GM12878 (cell line): ENCODE data around the gene UNC13A. TPM values are rescaled to one million over a fixed set of nuclear protein-coding genes. Genes with fewer than 3 reads are reported as not detected.

ENCODE experiments used
- ATAC-seq: fragments of 200-7000 bp; cut with Tn5 transposase; 3 replicates; pipeline ENCODE4 v1.9.1; 2020; ENCODE audit warnings: mild to moderate bottlenecking, moderate library complexity
- BruUV-seq: library from RNA; stranded (reverse); fragments of 400-500 nt; replicated peaks from 2 replicates; lab custom pipeline; 2021; lab: Mats Ljungman, UMichigan
- CTCF ChIA-PET: fragments of 300-600 bp; sonication (Branson Sonifier 250); formaldehyde crosslinking; extraction: SDS; loops from one replicate; lab custom pipeline; 2021; ENCODE audit warnings: inconsistent platforms; lab: Yijun Ruan, JAX
- POLR2A ChIA-PET: fragments of 350-600 bp; formaldehyde crosslinking; extraction: SDS; loops from one replicate; lab custom pipeline; 2021; ENCODE audit warnings: inconsistent platforms; lab: Charles Lee
- RAD21 ChIA-PET: fragments of 300-600 bp; sonication (Branson Sonifier 250); formaldehyde crosslinking; loops from one replicate; lab custom pipeline; 2023; ENCODE audit warnings: antibody characterized with exemption; ENCODE audit not compliant: unreplicated experiment; lab: Charles Lee
- SMC1A ChIA-PET: fragments of 300-600 bp; sonication (Branson Sonifier 250); formaldehyde crosslinking; loops from one replicate; lab custom pipeline; 2023; ENCODE audit not compliant: unreplicated experiment, uncharacterized antibody; lab: Charles Lee
- DNase-seq: peaks from one replicate; pipeline ENCODE4 v3.0.0-alpha.2; 2011; ENCODE audit warnings: low read depth, low spot score
- FAIRE-seq: peaks from 3 replicates; lab custom pipeline; 2011; peaks lifted over from hg19 to GRCh38; lab: Jason Lieb, UNC
- H2AFZ ChIP-seq: 2 replicates; pipeline ENCODE4 v1.6.0; 2011; ENCODE audit warnings: low read depth, low read length, control low read depth; ENCODE audit not compliant: control insufficient read depth
- H3K27ac ChIP-seq: 2 replicates; pipeline ENCODE4 v1.5.1; 2011; ENCODE audit warnings: control low read depth; ENCODE audit not compliant: control insufficient read depth, insufficient read depth
- H3K27me3 ChIP-seq, 2 experiments: replicated peaks in 1 of 2; 2 replicates each; pipeline versions ENCODE4 v1.6.0 to v1.6.1; 2011; ENCODE audit warnings: low read length in 1 of 2; ENCODE audit not compliant: control insufficient read depth in 2 of 2, insufficient read depth in 2 of 2
- H3K36me3 ChIP-seq, 2 experiments: 2 replicates each; pipeline ENCODE4 v1.5.1; 2011; ENCODE audit warnings: low read length in 1 of 2; ENCODE audit not compliant: control insufficient read depth in 2 of 2, insufficient read depth in 2 of 2
- H3K4me1 ChIP-seq: 2 replicates; pipeline ENCODE4 v1.6.1; 2011; ENCODE audit warnings: mild to moderate bottlenecking, low read length, moderate library complexity, mixed read lengths; ENCODE audit not compliant: control insufficient read depth, insufficient read depth
- H3K4me2 ChIP-seq: 2 replicates; pipeline ENCODE4 v1.6.0; 2011; ENCODE audit warnings: control low read depth; ENCODE audit not compliant: control insufficient read depth, insufficient read depth
- H3K4me3 ChIP-seq: fragments of 200-600 bp; sonication (generic); 2 replicates; pipeline ENCODE4 v1.5.1; 2016
- H3K79me2 ChIP-seq: 2 replicates; pipeline ENCODE4 v1.6.0; 2011; ENCODE audit warnings: low read length; ENCODE audit not compliant: control insufficient read depth, insufficient read depth
- H3K9ac ChIP-seq: 2 replicates; pipeline ENCODE4 v1.8.0; 2011; ENCODE audit warnings: low read length, control low read depth, mixed read lengths; ENCODE audit not compliant: control insufficient read depth, insufficient read depth
- H3K9me3 ChIP-seq: replicated peaks from 3 replicates; pipeline ENCODE4 v1.5.1; 2011; ENCODE audit warnings: mild to moderate bottlenecking, low read length; ENCODE audit not compliant: control insufficient read depth, insufficient read depth
- H4K20me1 ChIP-seq: 2 replicates; pipeline ENCODE4 v1.6.0; 2011; ENCODE audit not compliant: control insufficient read depth, insufficient read depth
- CEBPB ChIP-seq, 2 experiments: fragments of 150-350 bp in 1 of 2; IDR thresholded peaks; 2 replicates each; pipeline ENCODE4 v1.6.1; 2012 to 2014; ENCODE audit warnings: low read depth in 2 of 2, low read length in 2 of 2, borderline replicate concordance in 1 of 2, inconsistent platforms in 1 of 2
- ELK1 ChIP-seq: IDR thresholded peaks from 2 replicates; pipeline ENCODE4 v1.6.1; 2012; ENCODE audit warnings: low read depth, low read length, improper control_type of control experiment
- MEF2B ChIP-seq: fragments of 450-650 bp; IDR thresholded peaks from 2 replicates; pipeline ENCODE4 v1.6.1; 2018; ENCODE audit warnings: mild to moderate bottlenecking, moderate library complexity; ENCODE audit not compliant: partially characterized antibody, poor library complexity, severe bottlenecking
- NFIC ChIP-seq: IDR thresholded peaks from 2 replicates; pipeline ENCODE4 v1.6.1; 2012; ENCODE audit warnings: low read depth, mild to moderate bottlenecking, inconsistent platforms, low read length, moderate library complexity
- NR2C1 ChIP-seq: fragments of 450-650 bp; IDR thresholded peaks from 2 replicates; pipeline ENCODE4 v1.6.1; 2017; ENCODE audit warnings: antibody characterized with exemption, mild to moderate bottlenecking, moderate library complexity
- PAX5 ChIP-seq: IDR thresholded peaks from 2 replicates; pipeline ENCODE4 v1.6.1; 2011; ENCODE audit warnings: low read depth, low read length, borderline replicate concordance
- RB1 ChIP-seq: fragments of 450-650 bp; formaldehyde crosslinking; IDR thresholded peaks from 2 replicates; pipeline ENCODE4 v1.6.1; 2017; ENCODE audit warnings: mild to moderate bottlenecking, borderline replicate concordance
- SMC3 ChIP-seq: IDR thresholded peaks from 2 replicates; pipeline ENCODE4 v1.6.1; 2011; ENCODE audit warnings: low read length, improper control_type of control experiment, borderline replicate concordance
- WRNIP1 ChIP-seq: IDR thresholded peaks from 2 replicates; pipeline ENCODE4 v1.6.1; 2011; ENCODE audit warnings: low read depth, low read length, improper control_type of control experiment, borderline replicate concordance
- ZNF217 ChIP-seq: fragments of 450-650 bp; IDR thresholded peaks from 2 replicates; pipeline ENCODE4 v1.6.1; 2017; ENCODE audit warnings: antibody characterized with exemption, mild to moderate bottlenecking
- ZNF274 ChIP-seq: IDR thresholded peaks from one replicate; pipeline ENCODE4 v1.8.0; 2011; ENCODE audit not compliant: insufficient read length, insufficient read depth
- ZNF687 ChIP-seq: fragments of 450-650 bp; IDR thresholded peaks from 2 replicates; pipeline ENCODE4 v1.6.1; 2017; ENCODE audit warnings: mild to moderate bottlenecking, moderate library complexity
- ZSCAN29 ChIP-seq: fragments of 450-650 bp; IDR thresholded peaks from 2 replicates; pipeline ENCODE4 v1.6.1; 2017; ENCODE audit warnings: mild to moderate bottlenecking, moderate library complexity
- ZZZ3 ChIP-seq: IDR thresholded peaks from 2 replicates; pipeline ENCODE4 v1.6.1; 2011; ENCODE audit warnings: low read depth; ENCODE audit not compliant: control insufficient read depth, insufficient read length
- WGBS: methylation state at CpG from one replicate; pipeline ENCODE4 v1.1.6; 2016; ENCODE audit warnings: low lambda C conversion rate; ENCODE audit not compliant: insufficient replicate concordance, insufficient coverage; ENCODE audit errors: missing lambda C conversion rate; 5-methylcytosine and 5-hydroxymethylcytosine counted together
- in situ Hi-C: fragments of 300-500 bp; cut with MboI; formaldehyde crosslinking; loops from 9 replicates; pipeline ENCODE4 v1.14.3; 2018; ENCODE audit warnings: mixed read lengths
- intact Hi-C: fragments of 100-400 bp; cut with micrococcal nuclease; formaldehyde crosslinking; loops from one replicate; pipeline ENCODE4 v1.14.2; 2022; ENCODE audit not compliant: unreplicated experiment
- polyA plus RNA-seq, 11 experiments: library from polyadenylated mRNA; depleted of rRNA in 4 of 11; unstranded in 6 of 11; stranded (reverse) in 5 of 11; fragments of >200 nt; fragmentation: Nextera tagmentation in 4 of 11; fragmentation: Illumina TruSeq in 1 of 11; extraction: Ambion mirVana in 4 of 11; extraction: Trizol in 1 of 11; gene quantifications; 1 replicate in 1 of 11; 2 replicates in 10 of 11; pipeline versions ENCODE4 v1.2.1 to v1.2.3, GENCODE V29; 2011 to 2016; ENCODE audit warnings: inconsistent platforms in 2 of 11, missing spikeins in 2 of 11, low read depth in 1 of 11
- total RNA-seq, 4 experiments: library from RNA; depleted of rRNA in 3 of 4; stranded (reverse); fragments of >200 nt in 3 of 4; fragmentation: Illumina TruSeq in 1 of 4; extraction: Trizol in 1 of 4; gene quantifications; 2 replicates each; pipeline versions ENCODE4 v1.2.1 to v1.2.3, GENCODE V29; 2013 to 2021

The UNC13A gene
- total and polyA plus RNA-seq, 10 of the 15 experiments (the other 5 are each of a cell fraction or from before 2014, with no cell fraction given): under 0.01 to 0.23 (median 0.13) TPM; not detected in 1

- no peak for TF ChIP-seq ZZZ3
- no peak for TF ChIP-seq ZSCAN29
- TF ChIP-seq CEBPB (IDR thresholded peaks at IDR 0.05; ENCODE audit: borderline replicate concordance in 1 of 2, low read depth in 2 of 2, low read length in 2 of 2): no peak
- TF ChIP-seq NFIC: no peak
- TF ChIP-seq WRNIP1: no peak
- no peak for TF ChIP-seq ELK1
- TF ChIP-seq RB1: no peak
- no peak for TF ChIP-seq PAX5
- no peak for TF ChIP-seq ZNF687
- no peak for TF ChIP-seq NR2C1
- no peak for TF ChIP-seq ZNF217
- TF ChIP-seq MEF2B: no peak
- TF ChIP-seq ZNF274: no peak
- no peak for TF ChIP-seq SMC3
- SMC1A ChIA-PET: no interaction called here
- ATAC-seq (no peak), DNase-seq (no peak), FAIRE-seq (no peak)
- in situ Hi-C loops: no loop called here
- Histone ChIP-seq H4K20me1 (no peaks in the 10 kb centered on the region), H2AFZ (no peak overlapping the region), H3K79me2 (no peaks in the 10 kb centered on the region), H3K9me3 (no peaks in the 10 kb centered on the region; the same call in 2 of the 3 replicates), H3K4me1 (no peaks in the 10 kb centered on the region), H3K36me3 (no peaks in the 10 kb centered on the region), H3K27me3 (no peaks in the 10 kb centered on the region), H3K4me2 (no peak overlapping the region), H3K4me3 (no peak overlapping the region), H3K27ac (no peak overlapping the region), H3K9ac (no peak overlapping the region)
- POLR2A ChIA-PET: interaction anchor here (0.5 kb wide), 1 partner anchor 118 kb away, joined by 6 read pairs; no protein-coding TSS in a partner anchor
- intact Hi-C loops: no loop called here
- CTCF ChIA-PET: interaction anchor here (0.6 to 1.4 kb wide), 2 partner anchors 12 to 202 kb away, joined by 3 to 4 read pairs; no protein-coding TSS in a partner anchor
- RAD21 ChIA-PET: no interaction called here
- 64% methylated on average over 7 of the region's 7 CpGs for WGBS
- no TSS peak for BruUV-seq
Observed at GRCh38 chr19:17617807-17618192, 70.4 kb downstream of the UNC13A start.
